ENCODE results near the gene PTPN11. TPM values are rescaled to one million over a fixed set of nuclear protein-coding genes. Genes with fewer than 3 reads are reported as not detected.

The PTPN11 gene
- polyA plus RNA-seq, 2 of the 4 experiments (the other 2 are of a cell fraction): 78.6 to 194 TPM

- Histone ChIP-seq H3K4me2 (no peak overlapping the region), H3K27ac (no peak overlapping the region), H3K4me1 (no peaks in the 10 kb centered on the region), H3K9me3 (no peaks in the 10 kb centered on the region), H3K4me3 (no peak overlapping the region)
- 90% methylated on average over 2 of the region's 2 CpGs for whole genome bisulfite sequencing (ENCODE audit: missing lambda C conversion rate)
- DNase-seq (ENCODE audit: low read depth in 1 of 2, low spot score in 1 of 2): no peak
- CTCF ChIA-PET: no interaction called here
- POLR2A ChIA-PET: no interaction called here
- TF ChIP-seq FOSL2 (IDR thresholded peaks at IDR 0.05) (no peak), FOSL2 (CRISPR knock-in tag; IDR thresholded peaks at IDR 0.05) (no peak), ESRRA (IDR thresholded peaks at IDR 0.05; ENCODE audit: borderline replicate concordance, low read length) (no peak), MAZ (IDR thresholded peaks at IDR 0.05; ENCODE audit: borderline replicate concordance, low read depth, low read length) (no peak), CHD4 (IDR thresholded peaks at IDR 0.05; ENCODE audit: borderline replicate concordance) (no peak), MAFK (IDR thresholded peaks at IDR 0.05; ENCODE audit: partially characterized antibody) (no peak), CEBPB (IDR thresholded peaks at IDR 0.05) (no peak), CHD2 (IDR thresholded peaks at IDR 0.05; ENCODE audit: low read length, partially characterized antibody) (no peak), FOXS1 (CRISPR knock-in tag; IDR thresholded peaks at IDR 0.05) (no peak), EHMT2 (IDR thresholded peaks at IDR 0.05; ENCODE audit: low read depth) (no peak), ATOH8 (CRISPR knock-in tag; IDR thresholded peaks at IDR 0.05; ENCODE audit: low read depth) (no peak), POLR2A (IDR thresholded peaks at IDR 0.05; ENCODE audit: low read length) (no peak), HDAC2 (IDR thresholded peaks at IDR 0.05) (no peak), HOXB5 (CRISPR knock-in tag; IDR thresholded peaks at IDR 0.05) (no peak), PHF8 (IDR thresholded peaks at IDR 0.05; ENCODE audit: borderline replicate concordance, low read depth) (no peak)
- TF ChIP-seq, protein P1, sequence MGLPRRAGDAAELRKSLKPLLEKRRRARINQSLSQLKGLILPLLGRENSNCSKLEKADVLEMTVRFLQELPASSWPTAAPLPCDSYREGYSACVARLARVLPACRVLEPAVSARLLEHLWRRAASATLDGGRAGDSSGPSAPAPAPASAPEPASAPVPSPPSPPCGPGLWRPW (IDR thresholded peaks at IDR 0.05): no peak
- TF ChIP-seq, protein P2, sequence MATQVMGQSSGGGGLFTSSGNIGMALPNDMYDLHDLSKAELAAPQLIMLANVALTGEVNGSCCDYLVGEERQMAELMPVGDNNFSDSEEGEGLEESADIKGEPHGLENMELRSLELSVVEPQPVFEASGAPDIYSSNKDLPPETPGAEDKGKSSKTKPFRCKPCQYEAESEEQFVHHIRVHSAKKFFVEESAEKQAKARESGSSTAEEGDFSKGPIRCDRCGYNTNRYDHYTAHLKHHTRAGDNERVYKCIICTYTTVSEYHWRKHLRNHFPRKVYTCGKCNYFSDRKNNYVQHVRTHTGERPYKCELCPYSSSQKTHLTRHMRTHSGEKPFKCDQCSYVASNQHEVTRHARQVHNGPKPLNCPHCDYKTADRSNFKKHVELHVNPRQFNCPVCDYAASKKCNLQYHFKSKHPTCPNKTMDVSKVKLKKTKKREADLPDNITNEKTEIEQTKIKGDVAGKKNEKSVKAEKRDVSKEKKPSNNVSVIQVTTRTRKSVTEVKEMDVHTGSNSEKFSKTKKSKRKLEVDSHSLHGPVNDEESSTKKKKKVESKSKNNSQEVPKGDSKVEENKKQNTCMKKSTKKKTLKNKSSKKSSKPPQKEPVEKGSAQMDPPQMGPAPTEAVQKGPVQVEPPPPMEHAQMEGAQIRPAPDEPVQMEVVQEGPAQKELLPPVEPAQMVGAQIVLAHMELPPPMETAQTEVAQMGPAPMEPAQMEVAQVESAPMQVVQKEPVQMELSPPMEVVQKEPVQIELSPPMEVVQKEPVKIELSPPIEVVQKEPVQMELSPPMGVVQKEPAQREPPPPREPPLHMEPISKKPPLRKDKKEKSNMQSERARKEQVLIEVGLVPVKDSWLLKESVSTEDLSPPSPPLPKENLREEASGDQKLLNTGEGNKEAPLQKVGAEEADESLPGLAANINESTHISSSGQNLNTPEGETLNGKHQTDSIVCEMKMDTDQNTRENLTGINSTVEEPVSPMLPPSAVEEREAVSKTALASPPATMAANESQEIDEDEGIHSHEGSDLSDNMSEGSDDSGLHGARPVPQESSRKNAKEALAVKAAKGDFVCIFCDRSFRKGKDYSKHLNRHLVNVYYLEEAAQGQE (IDR thresholded peaks at IDR 0.05): no peak
- ATAC-seq: no peak
- FAIRE-seq: no peak
Observed at GRCh38 chr12:112513471-112513870, 94.7 kb downstream of the PTPN11 start.

DNA sequence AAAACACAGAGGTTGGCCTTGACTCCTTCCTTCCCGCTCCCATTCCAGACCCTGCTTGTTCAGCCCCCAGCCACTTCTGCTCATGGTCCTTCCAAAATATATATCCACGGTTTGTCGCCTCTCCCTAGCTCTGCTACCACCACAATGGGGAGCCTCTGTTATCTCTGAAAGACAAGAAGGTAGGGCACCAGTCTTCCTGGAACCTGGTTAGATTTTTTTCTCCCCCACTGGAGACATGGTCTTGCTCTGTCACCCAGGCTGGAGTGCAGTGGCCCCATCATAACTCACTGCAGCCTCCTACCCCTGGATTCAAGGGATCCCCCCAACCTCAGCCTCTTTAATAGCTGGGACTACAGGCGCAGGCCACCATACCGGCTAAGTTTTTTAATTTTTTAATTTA lies 95.7 kb downstream of the PTPN11 start:
- no peak for DNase-seq (ENCODE audit: low read depth in 1 of 2, low spot score in 1 of 2)
- ChIA-PET CTCF (interaction anchor here (0.7 kb wide), 1 partner anchor 526 kb away, joined by 3 read pairs; no protein-coding TSS in a partner anchor), POLR2A (no interaction called here)
- no peaks in the 10 kb centered on the region for H3K9me3 ChIP-seq
- H3K4me2 ChIP-seq: no peak overlapping the region
- H3K4me1 ChIP-seq: no peaks in the 10 kb centered on the region
- ATAC-seq: no peak
- H3K27ac ChIP-seq: no peak overlapping the region
- WGBS (ENCODE audit: missing lambda C conversion rate): 90% methylated on average over 5 of the region's 5 CpGs
- no peak for FAIRE-seq
- no peak overlapping the region for H3K4me3 ChIP-seq
- TF ChIP-seq TP53 (CRISPR knock-in tag; IDR thresholded peaks at IDR 0.05) (no peak), POLR2AphosphoS2 (conservative IDR thresholded peaks at IDR 0.05; ENCODE audit: low read length) (no peak), EP300 (IDR thresholded peaks at IDR 0.05) (no peak), CBX2 (IDR thresholded peaks at IDR 0.05; ENCODE audit: borderline replicate concordance, low read depth) (no peak), SMC3 (IDR thresholded peaks at IDR 0.05) (no peak), MAX (IDR thresholded peaks at IDR 0.05) (no peak), NFE2L2 (conservative IDR thresholded peaks at IDR 0.05; ENCODE audit: low read length) (no peak), ZFP36 (IDR thresholded peaks at IDR 0.05; ENCODE audit: borderline replicate concordance, partially characterized antibody) (no peak), RCOR1 (IDR thresholded peaks at IDR 0.05; ENCODE audit: low read depth, low read length) (no peak), RARB (CRISPR knock-in tag; IDR thresholded peaks at IDR 0.05) (no peak), FOSB (CRISPR knock-in tag; IDR thresholded peaks at IDR 0.05) (no peak), ESRRA (IDR thresholded peaks at IDR 0.05; ENCODE audit: borderline replicate concordance, low read length) (no peak), TFCP2L1 (CRISPR knock-in tag; IDR thresholded peaks at IDR 0.05) (no peak), ZSCAN20 (CRISPR knock-in tag; IDR thresholded peaks at IDR 0.05) (no peak), KDM5A (IDR thresholded peaks at IDR 0.05) (no peak)
- TF ChIP-seq, protein P3, sequence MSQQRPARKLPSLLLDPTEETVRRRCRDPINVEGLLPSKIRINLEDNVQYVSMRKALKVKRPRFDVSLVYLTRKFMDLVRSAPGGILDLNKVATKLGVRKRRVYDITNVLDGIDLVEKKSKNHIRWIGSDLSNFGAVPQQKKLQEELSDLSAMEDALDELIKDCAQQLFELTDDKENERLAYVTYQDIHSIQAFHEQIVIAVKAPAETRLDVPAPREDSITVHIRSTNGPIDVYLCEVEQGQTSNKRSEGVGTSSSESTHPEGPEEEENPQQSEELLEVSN (IDR thresholded peaks at IDR 0.05; ENCODE audit: borderline replicate concordance, low read depth): no peak
- TF ChIP-seq, protein P1 (IDR thresholded peaks at IDR 0.05): no peak
- TF ChIP-seq, protein P4, sequence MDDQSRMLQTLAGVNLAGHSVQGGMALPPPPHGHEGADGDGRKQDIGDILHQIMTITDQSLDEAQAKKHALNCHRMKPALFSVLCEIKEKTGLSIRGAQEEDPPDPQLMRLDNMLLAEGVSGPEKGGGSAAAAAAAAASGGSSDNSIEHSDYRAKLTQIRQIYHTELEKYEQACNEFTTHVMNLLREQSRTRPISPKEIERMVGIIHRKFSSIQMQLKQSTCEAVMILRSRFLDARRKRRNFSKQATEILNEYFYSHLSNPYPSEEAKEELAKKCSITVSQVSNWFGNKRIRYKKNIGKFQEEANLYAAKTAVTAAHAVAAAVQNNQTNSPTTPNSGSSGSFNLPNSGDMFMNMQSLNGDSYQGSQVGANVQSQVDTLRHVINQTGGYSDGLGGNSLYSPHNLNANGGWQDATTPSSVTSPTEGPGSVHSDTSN (IDR thresholded peaks at IDR 0.05): no peak
